HG02623 (cell line): Measurements from ENCODE around the gene CYGB.
"Not testable (repeated sequence)": the region's sequence is repeated elsewhere in the genome, so short reads cannot be mapped to it uniquely, and the experiment has no call there.

Experiments used
- ATAC-seq: cut with Tn5 transposase; IDR thresholded peaks from one replicate; pipeline ENCODE4 v1.9.1; 2021; ENCODE audit warnings: moderate library complexity; ENCODE audit not compliant: unreplicated experiment

CYGB gene

GRCh38 chr17:76538281-76538931 lies 897 bp upstream of the CYGB start:
- no peak for ATAC-seq

- no peak for ATAC-seq
Measured at GRCh38 chr17:76537288-76537577, 276 bp downstream of the CYGB start.

DNA sequence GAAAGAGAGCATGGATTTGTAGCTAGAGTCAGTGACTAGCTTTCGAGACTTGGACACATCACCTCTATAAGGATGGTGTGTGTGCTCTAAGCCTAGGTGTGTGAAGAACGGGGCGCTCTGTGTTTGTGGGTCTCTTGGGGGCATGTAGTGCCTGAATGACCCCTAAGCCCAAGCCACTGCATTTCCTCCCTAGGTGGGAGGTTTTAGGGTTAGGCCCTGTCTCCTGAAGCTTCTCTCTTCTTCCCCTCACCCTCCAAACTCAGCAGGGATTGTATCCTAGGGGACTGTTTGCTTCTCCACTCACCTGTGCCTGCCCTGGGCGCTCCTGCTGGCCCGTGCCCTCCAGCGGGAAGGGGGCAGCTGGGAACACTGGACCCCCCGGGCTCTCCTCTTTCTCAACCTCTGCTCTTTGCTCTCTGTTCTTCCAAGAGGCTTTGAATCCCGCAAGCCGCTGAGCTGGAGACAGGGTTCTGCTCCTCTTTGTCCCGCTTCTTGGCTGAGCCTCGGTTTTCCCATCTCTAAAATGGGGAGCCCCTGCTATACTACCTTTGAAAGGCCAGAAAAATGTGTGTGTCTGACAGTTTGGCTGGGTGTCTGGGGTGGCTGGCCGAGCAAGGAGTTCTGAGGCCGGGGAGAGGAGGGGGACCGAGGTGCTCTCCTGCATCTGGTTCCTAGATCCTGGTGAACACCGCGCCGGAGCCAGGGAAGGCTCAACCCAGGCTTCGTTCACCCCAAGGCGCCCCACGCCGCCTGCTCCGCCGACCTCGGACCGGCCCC lies 810 bp downstream of the CYGB start:
- ATAC-seq = no peak

DNA sequence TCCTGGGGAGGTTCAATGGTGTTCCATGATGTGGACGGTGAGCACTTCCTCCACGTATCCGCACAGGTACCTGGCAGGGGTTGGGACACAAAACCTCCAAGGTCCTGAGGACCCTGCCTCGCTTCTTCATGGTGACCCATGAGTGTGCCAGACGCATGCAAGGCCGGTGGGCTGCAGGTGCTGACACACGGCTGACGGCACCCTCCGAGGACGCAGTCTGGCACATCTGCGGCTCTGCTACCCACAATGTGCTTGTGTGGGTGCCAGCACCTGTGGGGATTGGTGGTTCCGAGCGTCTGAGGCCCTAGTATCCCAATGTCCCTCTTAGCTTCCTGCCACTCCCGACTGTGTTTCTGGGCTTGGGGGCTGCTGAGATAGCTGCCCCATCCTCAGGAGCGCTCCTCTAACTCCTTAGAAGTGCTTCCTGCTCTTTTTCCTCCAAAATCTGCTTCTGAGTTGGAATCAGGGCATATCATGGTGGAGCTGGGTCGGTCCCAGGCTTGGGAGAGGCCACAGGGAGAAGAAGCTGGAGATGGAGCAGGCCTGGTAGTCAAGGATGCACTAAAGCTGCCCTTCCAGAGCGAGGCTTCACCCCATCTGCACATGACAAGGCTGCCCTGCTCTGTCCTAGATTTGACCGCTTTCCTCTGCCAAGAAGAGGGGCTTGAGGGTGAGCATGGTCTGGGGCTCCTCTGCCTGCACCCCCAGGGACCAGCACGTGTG lies 1.6 kb downstream of the CYGB start:
- no peak for ATAC-seq

DNA sequence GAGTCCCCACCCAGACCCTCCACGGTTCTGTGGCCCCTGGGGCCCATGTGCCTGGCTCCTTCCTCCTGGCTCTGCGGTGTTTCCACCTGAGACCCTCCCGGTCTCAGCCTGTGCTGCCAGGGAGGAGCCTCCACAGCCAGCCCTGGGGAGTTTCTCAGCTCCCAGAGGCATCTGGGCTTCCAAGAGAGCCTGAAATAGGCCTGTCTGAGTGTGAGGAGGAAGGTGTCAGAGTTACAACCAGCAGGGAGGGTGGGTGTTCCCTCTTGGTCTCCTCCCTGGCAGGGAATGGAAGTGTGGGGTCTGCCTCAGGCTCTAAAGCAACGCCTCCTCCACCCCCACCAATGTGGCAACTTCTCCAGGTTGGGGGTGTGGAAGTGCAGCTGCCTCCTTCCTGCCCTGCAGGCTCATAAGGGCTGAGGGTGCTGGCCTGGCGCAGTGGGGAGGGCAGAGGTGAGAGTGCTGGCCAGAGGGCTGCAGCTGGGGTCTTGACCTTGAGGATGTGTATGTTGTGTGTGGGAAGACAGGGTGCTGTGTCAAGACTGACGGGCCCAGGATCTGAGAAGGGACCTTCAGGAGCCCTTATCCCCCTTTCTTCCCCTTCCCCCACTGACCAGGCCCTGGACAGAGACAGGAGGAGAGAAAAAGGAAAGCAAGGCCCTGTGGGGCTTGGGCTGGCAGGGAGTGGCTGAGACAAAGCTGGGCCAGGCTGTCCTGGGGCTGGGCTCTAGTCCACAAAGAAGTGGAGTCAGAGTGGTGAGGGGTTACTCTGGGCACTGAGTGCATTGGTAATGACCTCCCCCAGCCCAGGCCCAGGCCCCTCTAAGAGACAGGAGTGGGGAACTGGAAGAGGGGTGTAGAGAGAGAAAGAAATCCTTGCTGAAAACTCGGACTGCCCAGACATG lies 2.4 kb downstream of the CYGB start:
- ATAC-seq = no peak

DNA sequence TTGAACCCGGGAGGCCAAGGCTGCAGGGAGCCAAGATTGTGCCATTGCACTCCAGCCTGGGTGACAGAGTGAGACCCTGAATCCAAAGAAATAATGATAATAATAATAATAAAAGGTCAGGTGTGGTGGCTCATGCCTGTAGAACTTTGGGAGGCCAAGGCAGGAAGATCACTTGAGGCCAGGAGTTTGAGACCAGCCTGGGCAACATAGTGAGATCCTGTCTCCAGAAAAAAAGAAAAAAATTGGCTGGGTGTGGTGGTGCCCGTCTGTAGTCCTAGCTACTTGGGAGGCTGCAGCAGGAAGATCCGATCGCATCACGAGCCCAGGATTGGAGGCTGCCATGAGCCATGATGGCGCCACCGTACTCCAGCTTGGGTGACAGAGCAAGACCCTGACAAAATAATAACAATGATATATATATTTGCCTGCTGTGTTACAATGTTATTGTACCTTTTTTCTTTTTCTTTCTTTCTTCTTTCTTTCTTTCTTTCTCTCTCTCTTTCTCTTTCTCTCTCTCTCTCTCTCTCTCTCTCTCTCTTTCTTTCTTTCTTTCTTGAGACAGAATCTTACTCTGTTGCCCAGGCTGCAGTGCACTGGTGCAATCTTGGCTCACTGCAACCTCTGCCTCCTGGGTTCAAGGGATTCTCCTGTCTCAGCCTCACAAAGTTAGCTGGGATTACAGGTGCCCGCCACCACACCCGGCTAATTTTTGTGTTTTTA lies 3.7 kb downstream of the CYGB start:
- ATAC-seq = not testable (repeated sequence)

DNA sequence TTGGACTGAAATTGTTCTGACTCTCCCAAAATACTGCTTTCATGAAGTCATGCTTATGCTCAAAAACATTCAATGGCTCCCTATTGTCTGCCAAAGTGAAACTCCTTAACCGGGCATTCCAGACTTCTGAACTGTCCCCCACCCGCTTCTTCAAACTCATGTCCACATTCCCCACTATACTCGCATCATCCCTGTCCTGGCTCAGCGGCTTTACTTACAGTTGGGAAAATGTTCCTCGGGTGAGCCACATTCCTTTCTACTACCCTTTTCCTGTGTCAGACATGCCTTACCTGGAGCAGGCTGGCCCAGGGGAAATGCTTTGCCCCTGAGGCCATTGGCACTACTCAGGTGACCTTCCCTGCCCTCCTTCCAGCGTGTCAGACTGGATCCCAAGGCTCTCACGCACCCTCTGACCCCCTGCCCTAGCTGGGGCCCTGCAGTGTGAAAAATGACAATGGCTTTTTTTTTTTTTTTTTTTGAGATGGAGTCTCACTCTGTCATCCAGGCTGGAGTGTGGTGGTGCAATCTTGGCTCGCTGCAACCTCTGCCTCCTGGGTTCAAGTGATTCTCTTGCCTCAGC lies 5.3 kb downstream of the CYGB start:
- ATAC-seq = no peak

DNA sequence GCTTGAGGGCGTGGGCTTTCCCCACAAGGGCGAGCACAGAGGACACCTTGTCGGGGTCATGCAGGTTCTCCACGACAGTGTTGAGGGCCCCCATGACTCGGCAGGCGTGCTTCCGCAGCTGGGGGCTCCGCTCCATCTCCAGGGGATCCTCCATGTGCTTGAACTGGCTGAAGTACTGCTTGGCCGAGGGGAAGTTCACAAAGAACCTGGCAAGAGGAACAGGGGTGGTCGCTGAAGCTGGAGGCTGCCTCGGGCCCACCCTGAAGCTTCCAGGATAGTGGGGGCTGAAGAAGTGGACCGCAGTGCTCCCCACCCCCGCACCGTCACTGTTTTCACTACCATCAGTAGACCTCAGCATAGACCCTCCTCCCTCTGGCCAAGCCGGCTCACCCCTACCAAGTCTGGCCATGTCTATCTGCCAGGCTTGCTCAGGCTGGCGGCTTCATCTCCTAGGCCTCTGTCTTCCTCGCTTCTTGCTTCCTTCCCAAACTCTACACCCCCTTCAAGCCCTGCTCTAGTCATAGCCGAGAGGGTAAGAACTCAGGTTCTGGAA lies 5.9 kb downstream of the CYGB start:
- ATAC-seq = no peak

DNA sequence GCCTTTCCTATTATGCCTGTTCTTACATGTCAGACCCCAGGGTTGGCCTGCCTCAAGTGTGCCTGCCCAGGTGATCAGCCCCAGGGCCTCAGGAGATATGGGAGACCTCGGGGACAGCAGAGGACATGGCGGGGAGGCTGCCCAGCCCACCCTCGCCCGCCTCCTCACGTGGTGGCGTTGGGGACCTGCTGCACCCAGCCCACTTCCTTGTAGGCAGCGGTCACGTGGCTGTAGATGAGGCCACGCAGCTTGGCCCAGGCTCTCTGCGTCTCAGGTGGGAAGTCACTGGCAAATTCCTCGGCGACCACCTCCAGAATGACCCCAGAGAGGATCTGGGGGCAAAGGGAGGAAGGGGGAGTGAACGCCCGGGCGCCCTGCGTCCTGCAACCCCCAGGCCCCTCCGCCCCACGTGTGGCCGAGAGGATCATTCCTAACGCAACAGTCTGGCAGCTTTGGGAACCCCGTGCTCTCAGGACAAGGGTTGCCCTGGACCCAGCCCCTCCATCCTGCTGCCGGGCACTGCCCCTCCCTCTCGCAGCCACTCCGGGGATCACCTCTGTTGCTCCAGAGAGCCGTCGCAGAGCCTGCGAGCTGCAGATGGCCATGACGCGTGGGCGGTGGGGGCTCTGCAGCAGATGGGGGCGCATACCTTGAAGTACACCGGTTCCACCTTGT lies 6.6 kb downstream of the CYGB start:
- ATAC-seq = no peak

- ATAC-seq = no peak
Measured at GRCh38 chr17:76530095-76530723, 7.3 kb downstream of the CYGB start.

DNA sequence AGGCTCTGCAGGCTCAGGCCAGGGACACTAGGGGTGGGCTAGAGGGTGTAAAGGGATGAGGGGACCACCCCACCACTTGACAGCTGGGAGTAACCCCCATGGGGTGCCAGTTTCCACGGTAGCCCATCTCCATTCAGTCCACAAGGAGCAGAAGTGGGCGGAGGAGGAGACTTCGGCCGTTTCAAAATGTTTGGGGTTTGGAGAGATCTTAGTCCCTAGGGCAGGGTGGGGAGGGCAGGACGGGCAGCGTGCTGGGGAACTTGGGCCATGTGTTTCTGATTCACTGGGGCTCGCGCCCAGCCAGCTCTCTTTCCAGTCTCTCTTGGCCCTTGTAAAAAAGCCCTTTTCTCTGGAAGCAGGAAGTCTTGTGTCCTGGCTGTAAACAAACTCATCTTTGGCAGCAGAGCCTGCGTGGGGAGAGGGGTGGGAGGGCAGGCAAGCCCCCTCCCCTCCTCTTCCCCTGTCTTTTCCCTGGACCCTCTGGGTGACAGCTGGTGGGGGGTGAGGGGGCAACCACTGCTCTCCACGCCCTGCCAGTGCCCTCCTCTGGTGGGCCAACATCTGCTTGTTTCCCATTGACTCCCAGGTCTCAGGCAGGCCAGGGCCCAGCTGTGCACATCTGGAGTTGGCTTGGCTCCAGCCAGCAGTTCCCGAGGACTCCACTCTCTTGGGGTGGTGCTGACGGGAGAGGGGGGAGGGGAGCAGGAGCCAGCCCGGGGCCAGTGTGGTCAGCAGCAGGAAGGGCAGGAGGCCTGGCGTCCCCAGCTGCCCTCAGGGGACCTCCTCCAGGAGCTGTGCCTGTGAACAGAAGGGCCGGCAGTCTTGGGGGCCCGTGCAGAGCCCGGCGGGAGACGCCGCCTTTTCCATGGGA lies 8.1 kb downstream of the CYGB start:
- no peak for ATAC-seq

- ATAC-seq = no peak
Measured at GRCh38 chr17:76528528-76529223, 8.8 kb downstream of the CYGB start.

- ATAC-seq = peak; percentile 40
Measured at GRCh38 chr17:76528156-76528527, 9.4 kb downstream of the CYGB start.

GRCh38 chr17:76527430-76528111 lies 9.9 kb downstream of the CYGB start:
- peak; percentile 37 for ATAC-seq

- not testable (repeated sequence) for ATAC-seq
Measured at GRCh38 chr17:76527016-76527415, 10.5 kb downstream of the CYGB start.

- not testable (repeated sequence) for ATAC-seq
Measured at GRCh38 chr17:76525513-76525833, 12.0 kb downstream of the CYGB start.
